NK-92 (cell line): ENCODE results near the gene LSM10.

Experiments used
- DNase-seq: peaks from one replicate; lab custom pipeline; 2025; ENCODE audit not compliant: unreplicated experiment; lab: John Stamatoyannopoulos, UW

The LSM10 gene

GRCh38 chr1:36411674-36412648 is 14.3 kb upstream of the LSM10 start:
- DNase-seq = no peak

GRCh38 chr1:36408479-36408878 is 10.8 kb upstream of the LSM10 start:
- DNase-seq = no peak

- no peak for DNase-seq
Measured at GRCh38 chr1:36406440-36406839, 8.7 kb upstream of the LSM10 start.

GRCh38 chr1:36402504-36402890 is 4.8 kb upstream of the LSM10 start:
- DNase-seq = no peak

- DNase-seq = no peak
Measured at GRCh38 chr1:36401602-36402503, 4.1 kb upstream of the LSM10 start.

- no peak for DNase-seq
Measured at GRCh38 chr1:36400825-36401601, 3.3 kb upstream of the LSM10 start.

- DNase-seq = no peak
Measured at GRCh38 chr1:36400514-36400824, 2.8 kb upstream of the LSM10 start.

- DNase-seq = no peak
Measured at GRCh38 chr1:36398370-36398977, 766 bp upstream of the LSM10 start.

GRCh38 chr1:36397083-36397377 is 678 bp downstream of the LSM10 start:
- DNase-seq = no peak

GRCh38 chr1:36396359-36396758 is 1.3 kb downstream of the LSM10 start:
- DNase-seq = no peak

GRCh38 chr1:36393686-36394085 is 4.0 kb downstream of the LSM10 start:
- no peak for DNase-seq

GRCh38 chr1:36392836-36393235 is 4.9 kb downstream of the LSM10 start:
- DNase-seq = no peak

GRCh38 chr1:36391271-36391670 is 6.4 kb downstream of the LSM10 start:
- DNase-seq = no peak

GRCh38 chr1:36390411-36390810 is 7.3 kb downstream of the LSM10 start:
- DNase-seq = no peak

- DNase-seq = no peak
Measured at GRCh38 chr1:36389999-36390398, 7.7 kb downstream of the LSM10 start.

GRCh38 chr1:36389261-36389660 is 8.4 kb downstream of the LSM10 start:
- DNase-seq = no peak

GRCh38 chr1:36387141-36387949 is 10.4 kb downstream of the LSM10 start:
- DNase-seq = no peak

GRCh38 chr1:36386265-36387140 is 11.2 kb downstream of the LSM10 start:
- DNase-seq = peak; percentile 27
